DND-41 (cell line): Measurements from ENCODE around the gene OLFML1.

Experiments used
- ATAC-seq: fragments of 200-7000 bp; cut with Tn5 transposase; 3 replicates; pipeline ENCODE4 v1.9.1; 2021; ENCODE audit warnings: low read depth; ENCODE audit not compliant: insufficient read depth
- DNase-seq: peaks from one replicate; pipeline ENCODE4 v3.0.0-alpha.2; 2020
- H2AFZ ChIP-seq: 2 replicates; pipeline ENCODE4 v1.6.0; 2012; ENCODE audit warnings: low read depth, low read length
- H3K27ac ChIP-seq: 2 replicates; pipeline ENCODE4 v1.5.1; 2012; ENCODE audit warnings: low read length, inconsistent platforms
- H3K27me3 ChIP-seq: fragments of 200-600 bp; sonication (generic); 2 replicates; pipeline ENCODE4 v1.6.0; 2012; ENCODE audit warnings: low read length, mild to moderate bottlenecking, inconsistent platforms; ENCODE audit not compliant: insufficient read depth, poor library complexity
- H3K36me3 ChIP-seq: 2 replicates; pipeline ENCODE4 v1.5.1; 2012; ENCODE audit warnings: low read length, inconsistent platforms; ENCODE audit not compliant: insufficient read depth
- H3K4me1 ChIP-seq: 2 replicates; pipeline ENCODE4 v1.5.1; 2012; ENCODE audit warnings: mild to moderate bottlenecking, low read length; ENCODE audit not compliant: insufficient read depth
- H3K4me2 ChIP-seq: 2 replicates; pipeline ENCODE4 v1.6.0; 2012; ENCODE audit warnings: mild to moderate bottlenecking, moderate library complexity, low read length, inconsistent platforms; ENCODE audit not compliant: insufficient read depth
- H3K4me3 ChIP-seq, 2 experiments: fragments of 200-600 bp in 1 of 2; shearing (Covaris generic) in 1 of 2; 2 replicates each; pipeline ENCODE4 v1.5.1; 2012 to 2016; ENCODE audit warnings: inconsistent platforms in 2 of 2, low read length in 2 of 2, mild to moderate bottlenecking in 2 of 2, low read depth in 1 of 2, moderate library complexity in 1 of 2
- H3K79me2 ChIP-seq: 2 replicates; pipeline ENCODE4 v1.6.0; 2012; ENCODE audit warnings: low read length, inconsistent platforms; ENCODE audit not compliant: insufficient read depth
- H3K9ac ChIP-seq: 2 replicates; pipeline ENCODE4 v1.6.0; 2012; ENCODE audit warnings: low read depth, mild to moderate bottlenecking, inconsistent platforms, low read length, moderate library complexity
- H3K9me3 ChIP-seq: 2 replicates; pipeline ENCODE4 v1.5.1; 2012; ENCODE audit warnings: low read length, moderate library complexity, mild to moderate bottlenecking, inconsistent platforms; ENCODE audit not compliant: insufficient read depth, severe bottlenecking
- H4K20me1 ChIP-seq: 2 replicates; pipeline ENCODE4 v1.6.0; 2012; ENCODE audit warnings: low read length; ENCODE audit not compliant: insufficient read depth
- EZH2 ChIP-seq: IDR thresholded peaks from 3 replicates; pipeline ENCODE4 v1.6.1; 2012; ENCODE audit warnings: borderline replicate concordance, low read depth, mild to moderate bottlenecking, moderate library complexity, low read length, inconsistent platforms; ENCODE audit not compliant: severe bottlenecking
- TF ChIP-seq, protein P1 (sequence below): IDR thresholded peaks from 2 replicates; pipeline ENCODE4 v1.5.1; 2012; ENCODE audit warnings: borderline replicate concordance, low read length, moderate library complexity, mild to moderate bottlenecking; ENCODE audit not compliant: poor library complexity, severe bottlenecking; ENCODE audit errors: extremely low read depth

Gene OLFML1

DNA sequence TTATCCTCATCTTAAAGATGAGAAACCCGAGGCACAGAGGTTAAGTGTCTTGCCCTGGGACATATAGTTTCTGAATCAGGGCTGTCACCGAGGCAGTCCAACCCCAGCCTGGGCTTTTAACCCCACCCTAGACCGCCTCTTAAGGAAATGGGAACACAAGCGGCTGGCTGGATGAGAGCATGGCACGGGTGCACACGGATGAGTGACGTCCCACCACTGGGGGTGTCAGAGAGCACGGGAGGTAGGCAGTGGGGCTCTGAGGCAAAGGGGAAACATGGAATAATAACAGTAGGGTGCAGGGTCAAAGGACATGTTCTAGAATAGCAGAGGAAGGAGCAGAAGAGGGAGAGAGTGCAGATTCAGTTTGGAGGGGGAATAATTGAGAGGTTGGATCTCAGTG, 50.8 kb downstream of the OLFML1 start:
- Histone ChIP-seq H3K36me3 (no peaks in the 10 kb centered on the region), H3K4me1 (no peaks in the 10 kb centered on the region), H3K4me3 (no peak overlapping the region), H3K79me2 (no peaks in the 10 kb centered on the region), H3K9ac (no peak overlapping the region), H3K9me3 (no peaks in the 10 kb centered on the region), H3K4me2 (no peak overlapping the region), H2AFZ (no peak overlapping the region), H3K27me3 (peaks cover 4% of the 10 kb centered on the region), H4K20me1 (no peaks in the 10 kb centered on the region), H3K27ac (no peak overlapping the region)
- ATAC-seq (no peak), DNase-seq (no peak)
- TF ChIP-seq, protein P1, sequence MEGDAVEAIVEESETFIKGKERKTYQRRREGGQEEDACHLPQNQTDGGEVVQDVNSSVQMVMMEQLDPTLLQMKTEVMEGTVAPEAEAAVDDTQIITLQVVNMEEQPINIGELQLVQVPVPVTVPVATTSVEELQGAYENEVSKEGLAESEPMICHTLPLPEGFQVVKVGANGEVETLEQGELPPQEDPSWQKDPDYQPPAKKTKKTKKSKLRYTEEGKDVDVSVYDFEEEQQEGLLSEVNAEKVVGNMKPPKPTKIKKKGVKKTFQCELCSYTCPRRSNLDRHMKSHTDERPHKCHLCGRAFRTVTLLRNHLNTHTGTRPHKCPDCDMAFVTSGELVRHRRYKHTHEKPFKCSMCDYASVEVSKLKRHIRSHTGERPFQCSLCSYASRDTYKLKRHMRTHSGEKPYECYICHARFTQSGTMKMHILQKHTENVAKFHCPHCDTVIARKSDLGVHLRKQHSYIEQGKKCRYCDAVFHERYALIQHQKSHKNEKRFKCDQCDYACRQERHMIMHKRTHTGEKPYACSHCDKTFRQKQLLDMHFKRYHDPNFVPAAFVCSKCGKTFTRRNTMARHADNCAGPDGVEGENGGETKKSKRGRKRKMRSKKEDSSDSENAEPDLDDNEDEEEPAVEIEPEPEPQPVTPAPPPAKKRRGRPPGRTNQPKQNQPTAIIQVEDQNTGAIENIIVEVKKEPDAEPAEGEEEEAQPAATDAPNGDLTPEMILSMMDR, result peak; percentile 51
- TF ChIP-seq EZH2, result no peak

DNA sequence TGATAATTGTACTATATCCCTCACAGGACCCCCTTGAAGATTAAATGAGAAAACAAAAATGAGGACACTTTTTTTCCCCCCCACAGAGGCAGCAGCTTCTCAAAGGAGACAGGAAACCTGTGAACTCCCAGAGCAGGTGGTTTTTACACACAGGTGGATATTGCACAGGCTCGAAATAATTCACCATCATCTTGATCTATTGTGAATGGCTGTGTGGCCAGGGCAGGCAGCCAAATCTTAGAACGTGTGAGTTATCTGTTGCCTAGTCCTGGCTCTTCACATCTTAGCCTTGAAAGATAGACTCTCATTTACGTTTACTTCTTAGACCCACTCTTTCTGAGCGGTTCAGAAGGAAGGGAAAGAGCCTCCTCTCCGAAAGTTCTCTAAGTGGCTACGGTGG, 52.0 kb downstream of the OLFML1 start:
- Histone ChIP-seq H3K27ac (no peak overlapping the region), H3K9ac (no peak overlapping the region), H3K79me2 (no peaks in the 10 kb centered on the region), H3K27me3 (peaks cover 4% of the 10 kb centered on the region), H3K9me3 (no peaks in the 10 kb centered on the region), H3K36me3 (no peaks in the 10 kb centered on the region), H3K4me3 (no peak overlapping the region), H3K4me1 (no peaks in the 10 kb centered on the region), H2AFZ (no peak overlapping the region), H4K20me1 (no peaks in the 10 kb centered on the region), H3K4me2 (no peak overlapping the region)
- TF ChIP-seq, protein P1, result no peak
- no peak for TF ChIP-seq EZH2
- ATAC-seq, result no peak
- DNase-seq, result no peak

DNA sequence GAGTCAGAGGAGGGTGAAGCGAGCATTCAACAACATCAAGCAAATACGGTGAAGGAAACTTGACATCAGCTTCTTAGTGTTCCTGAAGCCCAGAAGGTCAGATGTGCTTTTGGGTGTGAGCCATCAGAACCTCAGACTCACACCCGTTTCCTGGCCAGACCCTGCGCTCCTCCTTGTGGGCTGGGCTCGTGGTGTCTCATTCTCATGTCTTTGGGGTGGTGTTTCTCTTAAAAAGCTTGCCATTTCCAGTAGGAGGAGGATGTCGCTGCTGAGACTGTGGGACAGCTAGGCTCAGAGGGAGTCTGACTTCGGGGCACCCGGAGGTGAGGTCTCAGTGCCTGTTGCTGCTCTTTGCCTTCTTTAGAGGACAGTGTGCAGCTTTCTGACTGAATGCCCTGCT, 52.7 kb downstream of the OLFML1 start:
- H3K27ac ChIP-seq, result no peak overlapping the region
- H4K20me1 ChIP-seq, result no peaks in the 10 kb centered on the region
- TF ChIP-seq EZH2, result no peak
- TF ChIP-seq, protein P1, result no peak
- H3K4me2 ChIP-seq, result no peak overlapping the region
- H3K9ac ChIP-seq, result no peak overlapping the region
- no peak overlapping the region for H2AFZ ChIP-seq
- peaks cover 4% of the 10 kb centered on the region for H3K27me3 ChIP-seq
- DNase-seq, result no peak
- no peak for ATAC-seq
- H3K9me3 ChIP-seq, result no peaks in the 10 kb centered on the region
- no peaks in the 10 kb centered on the region for H3K79me2 ChIP-seq
- H3K36me3 ChIP-seq, result no peaks in the 10 kb centered on the region
- no peak overlapping the region for H3K4me3 ChIP-seq
- H3K4me1 ChIP-seq, result no peaks in the 10 kb centered on the region
